ENCODE measurements around the gene MCU.
"Not testable (repeated sequence)": the region's sequence is repeated elsewhere in the genome, so short reads cannot be mapped to it uniquely, and the experiment has no call there.

The MCU gene

DNA sequence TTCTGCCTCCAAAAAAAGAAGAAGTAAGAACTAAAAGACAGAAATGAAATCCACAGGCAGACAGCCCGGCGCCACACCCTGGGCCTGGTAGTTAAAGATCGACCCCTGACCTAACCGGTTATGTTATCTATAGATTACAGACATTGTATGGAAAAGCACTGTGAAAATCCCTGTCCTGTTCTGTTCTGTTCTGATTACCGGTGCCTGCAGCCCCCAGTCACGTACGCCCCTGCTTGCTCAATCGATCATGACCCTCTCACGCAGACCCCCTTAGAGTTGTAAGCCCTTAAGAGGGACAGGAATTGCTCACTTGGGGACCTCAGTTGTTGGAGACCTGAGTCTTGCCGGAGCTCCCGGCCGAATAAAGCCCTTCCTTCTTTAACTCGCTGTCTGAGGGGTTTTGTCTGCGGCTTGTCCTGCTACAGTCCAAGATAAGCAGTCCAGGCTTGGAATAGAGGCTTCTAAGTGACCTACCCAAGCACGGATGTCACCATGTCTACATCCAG is 212.1 kb downstream of the MCU start:
- not testable (repeated sequence) for DNase-seq; H3K4me3 Mint-ChIP-seq; H3K27ac Mint-ChIP-seq; ATAC-seq; H3K4me1 Mint-ChIP-seq; H3K27me3 Mint-ChIP-seq; H3K36me3 Mint-ChIP-seq (ENCODE audit: low read depth); H3K9me3 Mint-ChIP-seq

- DNase-seq (no peak), ATAC-seq (no peak)
- Mint-ChIP-seq H3K27me3 (no peaks in the 10 kb centered on the region), H3K4me3 (no peak overlapping the region), H3K9me3 (no peaks in the 10 kb centered on the region), H3K27ac (no peak overlapping the region), H3K4me1 (no peaks in the 10 kb centered on the region), H3K36me3 (ENCODE audit: low read depth) (no peaks in the 10 kb centered on the region)
Observed at GRCh38 chr10:72904806-72905205, 212.9 kb downstream of the MCU start.

GRCh38 chr10:72906446-72906845 is 214.5 kb downstream of the MCU start:
- Mint-ChIP-seq H3K36me3 (ENCODE audit: low read depth) (no peaks in the 10 kb centered on the region), H3K27me3 (no peaks in the 10 kb centered on the region), H3K9me3 (no peaks in the 10 kb centered on the region), H3K4me1 (no peaks in the 10 kb centered on the region), H3K4me3 (no peak overlapping the region), H3K27ac (no peak overlapping the region)
- no peak for ATAC-seq
- no peak for DNase-seq

- Mint-ChIP-seq H3K4me1 (no peaks in the 10 kb centered on the region), H3K9me3 (no peaks in the 10 kb centered on the region), H3K4me3 (no peak overlapping the region), H3K27ac (no peak overlapping the region), H3K36me3 (ENCODE audit: low read depth) (no peaks in the 10 kb centered on the region), H3K27me3 (no peaks in the 10 kb centered on the region)
- DNase-seq (no peak), ATAC-seq (no peak)
Observed at GRCh38 chr10:72910705-72911104, 218.8 kb downstream of the MCU start.

DNA sequence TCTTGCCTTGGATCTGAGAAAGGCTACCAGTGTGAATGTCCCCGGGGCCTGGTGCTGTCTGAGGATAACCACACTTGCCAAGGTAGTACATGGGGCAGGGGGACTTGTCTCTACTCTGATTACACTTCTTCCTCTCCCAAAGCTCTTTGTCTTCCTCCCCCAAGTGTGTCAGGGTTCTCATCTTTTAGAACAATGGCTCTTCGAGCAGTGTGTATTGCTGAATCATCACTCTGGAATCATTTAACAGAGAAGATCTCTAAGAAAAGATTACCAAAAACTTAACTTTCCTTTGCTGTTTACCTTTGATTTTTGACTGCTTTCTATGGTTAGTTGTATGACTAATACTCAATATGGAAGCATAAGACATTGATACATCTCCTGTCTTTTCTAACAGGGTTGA is 219.8 kb downstream of the MCU start:
- ATAC-seq (no peak), DNase-seq (no peak)
- H3K27ac Mint-ChIP-seq, result no peak overlapping the region
- no peaks in the 10 kb centered on the region for H3K9me3 Mint-ChIP-seq
- no peak overlapping the region for H3K4me3 Mint-ChIP-seq
- H3K27me3 Mint-ChIP-seq, result no peaks in the 10 kb centered on the region
- no peaks in the 10 kb centered on the region for H3K36me3 Mint-ChIP-seq (ENCODE audit: low read depth)
- H3K4me1 Mint-ChIP-seq, result no peaks in the 10 kb centered on the region

DNA sequence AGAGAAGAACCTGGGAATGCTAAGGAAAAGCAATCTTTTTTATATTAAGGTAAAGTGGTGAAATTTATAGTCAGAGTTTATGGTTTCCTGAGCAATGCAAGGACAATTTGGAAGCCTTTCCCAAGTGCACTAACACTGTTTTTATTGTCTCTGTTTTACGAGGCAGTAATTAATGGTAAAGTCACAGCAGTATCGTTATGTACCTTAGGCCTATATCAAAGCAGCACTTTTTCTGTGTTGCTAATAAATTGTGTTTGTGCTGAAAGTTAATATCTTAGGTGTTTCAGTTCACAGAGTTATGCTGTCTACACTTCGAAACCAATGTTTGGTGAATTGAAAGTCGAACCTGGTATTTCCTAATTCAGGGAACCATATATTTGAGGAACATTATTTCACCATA is 220.8 kb downstream of the MCU start:
- ATAC-seq (no peak), DNase-seq (no peak)
- Mint-ChIP-seq H3K27ac (no peak overlapping the region), H3K36me3 (ENCODE audit: low read depth) (no peaks in the 10 kb centered on the region), H3K4me3 (no peak overlapping the region), H3K4me1 (no peaks in the 10 kb centered on the region), H3K27me3 (peaks cover 1% of the 10 kb centered on the region), H3K9me3 (no peaks in the 10 kb centered on the region)

DNA sequence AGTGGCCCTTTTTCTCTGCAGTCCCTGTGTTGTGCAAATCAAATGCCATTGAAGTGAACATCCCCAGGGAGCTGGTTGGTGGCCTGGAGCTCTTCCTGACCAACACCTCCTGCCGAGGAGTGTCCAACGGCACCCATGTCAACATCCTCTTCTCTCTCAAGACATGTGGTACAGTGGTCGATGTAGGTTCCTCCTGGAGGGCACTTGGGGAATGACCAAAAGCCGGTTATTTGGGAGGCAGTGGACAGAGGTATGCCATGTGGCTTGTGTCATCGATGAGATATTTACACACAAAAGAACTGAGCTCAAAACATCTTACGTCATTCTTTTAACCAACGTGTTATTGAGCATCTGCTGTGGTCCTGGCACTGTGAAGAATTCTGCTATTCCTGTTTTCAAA is 221.3 kb downstream of the MCU start:
- Mint-ChIP-seq H3K27me3 (peaks cover 4% of the 10 kb centered on the region), H3K36me3 (ENCODE audit: low read depth) (no peaks in the 10 kb centered on the region), H3K4me3 (no peak overlapping the region), H3K9me3 (no peaks in the 10 kb centered on the region), H3K27ac (no peak overlapping the region), H3K4me1 (no peaks in the 10 kb centered on the region)
- DNase-seq (no peak), ATAC-seq (no peak)

GRCh38 chr10:72917201-72917600 is 225.3 kb downstream of the MCU start:
- DNase-seq; H3K4me1 Mint-ChIP-seq; H3K27ac Mint-ChIP-seq; ATAC-seq; H3K36me3 Mint-ChIP-seq (ENCODE audit: low read depth); H3K4me3 Mint-ChIP-seq: not testable (repeated sequence)
- Mint-ChIP-seq H3K9me3 (peaks cover 11% of the 10 kb centered on the region), H3K27me3 (peaks cover 17% of the 10 kb centered on the region)

- not testable (repeated sequence) for H3K27ac Mint-ChIP-seq; H3K4me1 Mint-ChIP-seq; ATAC-seq; H3K36me3 Mint-ChIP-seq (ENCODE audit: low read depth); H3K4me3 Mint-ChIP-seq; DNase-seq
- H3K9me3 Mint-ChIP-seq, result peaks cover 11% of the 10 kb centered on the region
- H3K27me3 Mint-ChIP-seq, result peaks cover 17% of the 10 kb centered on the region
Observed at GRCh38 chr10:72917803-72918332, 225.9 kb downstream of the MCU start.

DNA sequence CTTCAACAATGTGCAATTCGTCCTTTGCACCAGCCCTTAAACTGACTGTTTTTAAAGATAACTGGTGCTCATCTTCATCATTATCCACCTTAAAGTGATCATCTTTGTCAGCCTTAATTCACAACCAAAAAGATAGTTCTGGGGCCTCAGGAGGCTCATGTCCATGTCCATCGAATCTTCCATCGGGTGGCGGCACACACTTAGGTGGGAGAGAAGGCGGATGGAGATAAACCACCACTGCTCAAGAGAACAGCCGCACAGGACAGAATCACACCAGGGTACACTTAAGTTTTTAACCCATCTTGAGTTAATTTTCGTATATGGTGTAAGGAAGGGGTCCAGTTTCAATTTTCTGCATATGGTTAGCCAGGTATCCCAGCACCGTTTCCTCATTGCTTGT is 226.4 kb downstream of the MCU start:
- no peak overlapping the region for H3K27ac Mint-ChIP-seq
- no peak for ATAC-seq
- no peaks in the 10 kb centered on the region for H3K4me1 Mint-ChIP-seq
- no peaks in the 10 kb centered on the region for H3K36me3 Mint-ChIP-seq (ENCODE audit: low read depth)
- no peak for DNase-seq
- peaks cover 17% of the 10 kb centered on the region for H3K27me3 Mint-ChIP-seq
- H3K4me3 Mint-ChIP-seq, result no peak overlapping the region
- peaks cover 11% of the 10 kb centered on the region for H3K9me3 Mint-ChIP-seq

GRCh38 chr10:72921147-72921683 is 229.3 kb downstream of the MCU start:
- not testable (repeated sequence) for ATAC-seq; H3K27ac Mint-ChIP-seq; H3K4me1 Mint-ChIP-seq; DNase-seq; H3K4me3 Mint-ChIP-seq; H3K36me3 Mint-ChIP-seq (ENCODE audit: low read depth)
- Mint-ChIP-seq H3K9me3 (peaks cover 11% of the 10 kb centered on the region), H3K27me3 (peaks cover 22% of the 10 kb centered on the region)

DNA sequence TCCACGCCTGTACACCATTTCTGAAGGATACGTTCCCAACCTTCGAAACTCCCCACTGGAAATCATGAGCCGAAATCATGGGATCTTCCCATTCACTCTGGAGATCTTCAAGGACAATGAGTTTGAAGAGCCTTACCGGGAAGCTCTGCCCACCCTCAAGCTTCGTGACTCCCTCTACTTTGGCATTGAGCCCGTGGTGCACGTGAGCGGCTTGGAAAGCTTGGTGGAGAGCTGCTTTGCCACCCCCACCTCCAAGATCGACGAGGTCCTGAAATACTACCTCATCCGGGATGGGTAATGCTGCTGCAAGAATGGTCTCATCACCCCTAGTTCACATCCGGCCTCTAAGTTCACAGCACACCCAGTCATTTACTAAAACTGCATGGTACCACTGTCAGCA is 232.4 kb downstream of the MCU start:
- peaks cover 16% of the 10 kb centered on the region for H3K27me3 Mint-ChIP-seq
- ATAC-seq (no peak), DNase-seq (no peak)
- peaks cover 11% of the 10 kb centered on the region for H3K9me3 Mint-ChIP-seq
- no peak overlapping the region for H3K4me3 Mint-ChIP-seq
- no peaks in the 10 kb centered on the region for H3K4me1 Mint-ChIP-seq
- no peak overlapping the region for H3K27ac Mint-ChIP-seq
- no peaks in the 10 kb centered on the region for H3K36me3 Mint-ChIP-seq (ENCODE audit: low read depth)

- Mint-ChIP-seq H3K27ac (no peak overlapping the region), H3K27me3 (peaks cover 8% of the 10 kb centered on the region), H3K36me3 (ENCODE audit: low read depth) (no peaks in the 10 kb centered on the region), H3K4me1 (no peaks in the 10 kb centered on the region), H3K9me3 (peaks cover 2% of the 10 kb centered on the region), H3K4me3 (no peak overlapping the region)
- no peak for ATAC-seq
- DNase-seq, result no peak
Observed at GRCh38 chr10:72925951-72926465, 234.1 kb downstream of the MCU start.

DNA sequence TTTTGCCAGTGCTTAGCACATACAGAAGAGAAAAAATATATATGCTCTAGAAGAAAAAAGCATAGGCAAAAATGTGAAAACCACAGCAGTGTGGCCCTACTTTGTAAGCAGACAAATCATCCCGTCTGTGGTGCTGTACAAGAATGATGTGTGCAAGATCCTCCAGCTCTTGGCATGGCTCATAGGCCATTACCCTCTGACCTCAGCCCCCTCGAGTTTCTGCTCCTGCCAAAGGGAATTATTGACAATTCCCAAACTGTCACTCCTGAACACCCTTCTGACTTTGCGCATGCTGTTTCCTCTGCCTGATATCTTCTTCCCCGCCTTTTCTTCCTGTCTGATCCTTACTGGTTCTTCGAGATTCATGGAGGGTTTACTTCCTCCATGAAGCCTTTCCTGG is 235.5 kb downstream of the MCU start:
- no peaks in the 10 kb centered on the region for H3K36me3 Mint-ChIP-seq (ENCODE audit: low read depth)
- no peak overlapping the region for H3K4me3 Mint-ChIP-seq
- H3K4me1 Mint-ChIP-seq, result no peaks in the 10 kb centered on the region
- no peaks in the 10 kb centered on the region for H3K9me3 Mint-ChIP-seq
- peaks cover 5% of the 10 kb centered on the region for H3K27me3 Mint-ChIP-seq
- no peak for DNase-seq
- ATAC-seq, result no peak
- no peak overlapping the region for H3K27ac Mint-ChIP-seq

GRCh38 chr10:72928798-72929197 is 236.9 kb downstream of the MCU start:
- no peak overlapping the region for H3K27ac Mint-ChIP-seq
- H3K27me3 Mint-ChIP-seq, result peaks cover 5% of the 10 kb centered on the region
- DNase-seq (no peak), ATAC-seq (no peak)
- H3K4me3 Mint-ChIP-seq, result no peak overlapping the region
- no peaks in the 10 kb centered on the region for H3K9me3 Mint-ChIP-seq
- H3K36me3 Mint-ChIP-seq (ENCODE audit: low read depth), result no peaks in the 10 kb centered on the region
- H3K4me1 Mint-ChIP-seq, result no peaks in the 10 kb centered on the region

DNA sequence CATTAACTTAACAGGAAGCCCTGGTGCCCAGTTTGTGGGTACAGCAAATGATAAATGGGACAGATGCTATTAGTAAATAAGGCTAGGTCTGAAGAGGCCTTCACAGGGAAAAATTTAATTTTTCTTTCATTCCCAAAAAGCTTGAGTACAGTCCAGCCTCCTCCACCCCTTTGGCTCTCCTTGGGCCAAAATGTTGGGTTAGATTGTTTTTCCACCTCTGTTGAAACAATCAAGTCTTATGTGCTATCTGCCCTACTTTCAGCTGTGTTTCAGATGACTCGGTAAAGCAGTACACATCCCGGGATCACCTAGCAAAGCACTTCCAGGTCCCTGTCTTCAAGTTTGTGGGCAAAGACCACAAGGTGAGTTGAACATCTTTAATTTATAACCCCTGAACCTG is 238.3 kb downstream of the MCU start:
- Mint-ChIP-seq H3K27me3 (peaks cover under 1% of the 10 kb centered on the region), H3K9me3 (no peaks in the 10 kb centered on the region), H3K4me1 (no peaks in the 10 kb centered on the region), H3K4me3 (no peak overlapping the region), H3K27ac (no peak overlapping the region), H3K36me3 (ENCODE audit: low read depth) (no peaks in the 10 kb centered on the region)
- ATAC-seq (no peak), DNase-seq (no peak)

Measured in activated naive CD8-positive, alpha-beta T cell treated with anti-CD3 and anti-CD28 coated beads, Interleukin-2, amount 50 U/mL, for 24 hours (primary cell).